Endothelial cell of umbilical vein (primary cell): ENCODE results near the gene PLCB4. TPM values are rescaled to one million over a fixed set of nuclear protein-coding genes. Genes with fewer than 3 reads are reported as not detected.

Experiments
- BruUV-seq: library from RNA; stranded (reverse); fragments of 400-500 nt; replicated peaks from 2 replicates; lab custom pipeline; 2021; lab: Mats Ljungman, UMichigan
- CTCF ChIA-PET: fragments of 300-600, 350-600 bp; sonication (Branson Sonifier 250); formaldehyde crosslinking; loops from one replicate; lab custom pipeline; 2021; ENCODE audit warnings: antibody characterized with exemption, inconsistent platforms; lab: Charles Lee
- POLR2A ChIA-PET: fragments of 300-600, 350-600 bp; sonication (Branson Sonifier 250); formaldehyde crosslinking; loops from one replicate; lab custom pipeline; 2021; ENCODE audit warnings: antibody characterized with exemption, inconsistent platforms; lab: Charles Lee
- DNase-seq: peaks from one replicate; pipeline ENCODE4 v3.0.0-alpha.2; 2011; ENCODE audit warnings: low read depth, low spot score
- FAIRE-seq: peaks from 2 replicates; lab custom pipeline; 2011; peaks lifted over from hg19 to GRCh38; lab: Jason Lieb, UNC
- H2AFZ ChIP-seq: 2 replicates; pipeline ENCODE4 v1.6.0; 2012; ENCODE audit warnings: low read depth, low read length, control low read depth, inconsistent platforms
- H3K27ac ChIP-seq: 2 replicates; pipeline ENCODE4 v1.5.1; 2011; ENCODE audit warnings: low read depth, mild to moderate bottlenecking, control low read depth, low read length, moderate library complexity; ENCODE audit not compliant: insufficient read depth
- H3K27me3 ChIP-seq, 2 experiments: 2 replicates each; pipeline versions ENCODE4 v1.6.0 to v1.6.1; 2011; ENCODE audit warnings: low read length in 2 of 2, mixed read lengths in 1 of 2; ENCODE audit not compliant: control insufficient read depth in 2 of 2, insufficient read depth in 2 of 2
- H3K36me3 ChIP-seq, 2 experiments: 2 replicates in 1 of 2; 3 replicates in 1 of 2; pipeline ENCODE4 v1.5.1; 2011; ENCODE audit warnings: low read length in 2 of 2, mild to moderate bottlenecking in 1 of 2, moderate library complexity in 1 of 2; ENCODE audit not compliant: control insufficient read depth in 2 of 2, insufficient read depth in 2 of 2; ENCODE audit errors: extremely low read depth in 1 of 2
- H3K4me1 ChIP-seq: 3 replicates; pipeline ENCODE4 v1.5.1; 2011; ENCODE audit warnings: mild to moderate bottlenecking, low read length; ENCODE audit not compliant: control insufficient read depth, insufficient read depth; ENCODE audit errors: extremely low read depth
- H3K4me2 ChIP-seq: 2 replicates; pipeline ENCODE4 v1.6.1; 2011; ENCODE audit warnings: low read length, control low read depth, mixed read lengths; ENCODE audit not compliant: insufficient read depth
- H3K4me3 ChIP-seq, 3 experiments: fragments of 200-600 bp in 1 of 3; sonication (generic), shearing (Covaris generic) in 1 of 3; replicated peaks in 1 of 3; 2 replicates each; pipeline ENCODE4 v1.5.1; 2011 to 2016; ENCODE audit warnings: control low read depth in 3 of 3, low read length in 3 of 3, mild to moderate bottlenecking in 2 of 3, inconsistent platforms in 1 of 3, low read depth in 1 of 3, moderate library complexity in 1 of 3; ENCODE audit not compliant: insufficient read depth in 1 of 3
- H3K79me2 ChIP-seq: 2 replicates; pipeline ENCODE4 v1.6.0; 2012; ENCODE audit warnings: low read length, inconsistent platforms; ENCODE audit not compliant: control insufficient read depth, insufficient read depth
- H3K9ac ChIP-seq: replicated peaks from 2 replicates; pipeline ENCODE3; 2011; ENCODE audit warnings: low read length, control low read depth; ENCODE audit not compliant: insufficient read depth; ENCODE audit errors: extremely low read depth
- H3K9me1 ChIP-seq: replicated peaks from 3 replicates; pipeline ENCODE4 v1.6.0; 2011; ENCODE audit warnings: mild to moderate bottlenecking, low read length; ENCODE audit not compliant: control insufficient read depth, insufficient read depth; ENCODE audit errors: extremely low read depth
- H3K9me3 ChIP-seq: replicated peaks from 2 replicates; pipeline ENCODE4 v1.5.1; 2012; ENCODE audit warnings: low read length, inconsistent platforms; ENCODE audit not compliant: control insufficient read depth, insufficient read depth
- H4K20me1 ChIP-seq: replicated peaks from 2 replicates; pipeline ENCODE3; 2011; ENCODE audit warnings: mild to moderate bottlenecking, low read length; ENCODE audit not compliant: control insufficient read depth, insufficient read depth; ENCODE audit errors: extremely low read depth
- EZH2 ChIP-seq: IDR thresholded peaks from 2 replicates; pipeline ENCODE4 v1.6.1; 2012; ENCODE audit warnings: borderline replicate concordance, low read depth, mild to moderate bottlenecking, moderate library complexity, low read length, inconsistent platforms; ENCODE audit not compliant: severe bottlenecking
- FOS ChIP-seq: IDR thresholded peaks from 2 replicates; pipeline ENCODE4 v1.6.1; 2011; ENCODE audit warnings: mild to moderate bottlenecking, low read length, moderate library complexity, borderline replicate concordance; ENCODE audit not compliant: insufficient read depth
- GATA2 ChIP-seq: IDR thresholded peaks from 2 replicates; pipeline ENCODE4 v1.7.0; 2011; ENCODE audit warnings: low read depth, mild to moderate bottlenecking, moderate library complexity, mixed read lengths, low read length; ENCODE audit not compliant: insufficient read length, insufficient read depth
- JUN ChIP-seq: IDR thresholded peaks from 2 replicates; pipeline ENCODE4 v1.6.1; 2011; ENCODE audit warnings: borderline replicate concordance, low read depth; ENCODE audit not compliant: insufficient read length, insufficient read depth
- MYC ChIP-seq: IDR thresholded peaks from one replicate; pipeline ENCODE4 v1.6.1; 2011; ENCODE audit warnings: mild to moderate bottlenecking, low read depth, low read length
- POLR2A ChIP-seq: IDR thresholded peaks from 2 replicates; pipeline ENCODE4 v1.6.1; 2012; ENCODE audit warnings: low read depth, mild to moderate bottlenecking, control low read depth, low read length
- POLR2AphosphoS5 ChIP-seq: IDR thresholded peaks from 2 replicates; pipeline ENCODE4 v1.6.1; 2012; ENCODE audit warnings: low read depth, mild to moderate bottlenecking, control low read depth, low read length, moderate library complexity; ENCODE audit not compliant: insufficient read depth
- dilution Hi-C: fragments of 300-500 bp; cut with MboI; formaldehyde crosslinking; loops from one replicate; pipeline ENCODE4 v1.15.0; 2019; ENCODE audit warnings: low sequenced_read_pairs; ENCODE audit not compliant: extremely low pct_ligation_motif_present
- intact Hi-C: fragments of 100-400 bp; cut with micrococcal nuclease; formaldehyde crosslinking; loops from one replicate; pipeline ENCODE4 v1.10.0; 2022
- polyA plus RNA-seq, 4 experiments: library from polyadenylated mRNA; depleted of rRNA in 3 of 4; stranded (reverse) in 3 of 4; unstranded in 1 of 4; fragments of >200 nt; gene quantifications; 2 replicates each; pipeline versions ENCODE4 v1.2.1 to v1.2.3, GENCODE V29; 2011 to 2012; ENCODE audit warnings: missing spikeins in 1 of 4
- total RNA-seq: library from RNA; stranded (reverse); gene quantifications from 2 replicates; pipeline ENCODE4 v1.2.3, GENCODE V29; 2021
- TF ChIP-seq, protein P1 (sequence below): IDR thresholded peaks from 2 replicates; pipeline ENCODE4 v1.6.1; 2011; ENCODE audit not compliant: insufficient read depth, insufficient read length

The PLCB4 gene
- total and polyA plus RNA-seq, 2 donors (not counting 3 experiments of a cell fraction or from before 2014, with no cell fraction given): 0.37 to 1.7 TPM

- DNase-seq: no peak
- Histone ChIP-seq H4K20me1 (no peaks in the 10 kb centered on the region), H3K9me3 (no peaks in the 10 kb centered on the region), H3K4me3 (no peak overlapping the region), H3K4me2 (no peak overlapping the region), H3K79me2 (no peaks in the 10 kb centered on the region), H3K36me3 (no peaks in the 10 kb centered on the region), H3K9ac (no peak overlapping the region), H3K27ac (no peak overlapping the region), H3K9me1 (no peaks in the 10 kb centered on the region), H3K4me1 (no peaks in the 10 kb centered on the region), H3K27me3 (no peaks in the 10 kb centered on the region), H2AFZ (no peak overlapping the region)
- dilution Hi-C loops (no loop called here), intact Hi-C loops (no loop called here)
- no peak for FAIRE-seq
- no TSS peak for BruUV-seq
- POLR2A ChIA-PET: no interaction called here
- no peak for TF ChIP-seq GATA2
- TF ChIP-seq POLR2AphosphoS5: no peak
- TF ChIP-seq FOS: no peak
- no peak for TF ChIP-seq JUN
- TF ChIP-seq, protein P1, sequence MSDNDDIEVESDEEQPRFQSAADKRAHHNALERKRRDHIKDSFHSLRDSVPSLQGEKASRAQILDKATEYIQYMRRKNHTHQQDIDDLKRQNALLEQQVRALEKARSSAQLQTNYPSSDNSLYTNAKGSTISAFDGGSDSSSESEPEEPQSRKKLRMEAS: no peak
- TF ChIP-seq MYC: no peak
- CTCF ChIA-PET: interaction anchor here (1.6 to 2.4 kb wide), 3 partner anchors 11 to 14 kb away, joined by 4 to 6 read pairs (median 4); no protein-coding TSS in a partner anchor
These were observed 75.8 kb downstream of the PLCB4 start for GRCh38 chr20:9144643-9145042.

GRCh38 chr20:9145142-9145541 is 76.3 kb downstream of the PLCB4 start:
- H3K36me3 ChIP-seq: no peaks in the 10 kb centered on the region
- H3K27ac ChIP-seq: no peak overlapping the region
- no peak overlapping the region for H3K4me3 ChIP-seq
- no TSS peak for BruUV-seq
- ChIA-PET CTCF (interaction anchor here (1.1 to 2.4 kb wide), 2 partner anchors 10 to 11 kb away, joined by 3 to 6 read pairs; no protein-coding TSS in a partner anchor), POLR2A (no interaction called here)
- H3K9ac ChIP-seq: no peak overlapping the region
- dilution Hi-C loops: no loop called here
- intact Hi-C loops: no loop called here
- no peaks in the 10 kb centered on the region for H4K20me1 ChIP-seq
- H3K79me2 ChIP-seq: no peaks in the 10 kb centered on the region
- H3K4me2 ChIP-seq: no peak overlapping the region
- no peaks in the 10 kb centered on the region for H3K4me1 ChIP-seq
- DNase-seq (no peak), FAIRE-seq (no peak)
- no peak overlapping the region for H2AFZ ChIP-seq
- no peaks in the 10 kb centered on the region for H3K9me3 ChIP-seq
- TF ChIP-seq, protein P1: no peak
- TF ChIP-seq EZH2 (no peak), POLR2A (no peak), POLR2AphosphoS5 (no peak), FOS (no peak), GATA2 (no peak)
- H3K9me1 ChIP-seq: no peaks in the 10 kb centered on the region
- no peaks in the 10 kb centered on the region for H3K27me3 ChIP-seq
